Endothelial cell of umbilical vein (primary cell): ENCODE results near the gene CRYBG3.

Experiments used
- EZH2 ChIP-seq: IDR thresholded peaks from 2 replicates; pipeline ENCODE4 v1.6.1; 2012; ENCODE audit warnings: borderline replicate concordance, low read depth, mild to moderate bottlenecking, moderate library complexity, low read length, inconsistent platforms; ENCODE audit not compliant: severe bottlenecking
- GATA2 ChIP-seq: IDR thresholded peaks from 2 replicates; pipeline ENCODE4 v1.7.0; 2011; ENCODE audit warnings: low read depth, mild to moderate bottlenecking, moderate library complexity, mixed read lengths, low read length; ENCODE audit not compliant: insufficient read length, insufficient read depth
- POLR2A ChIP-seq: IDR thresholded peaks from 2 replicates; pipeline ENCODE4 v1.6.1; 2012; ENCODE audit warnings: low read depth, mild to moderate bottlenecking, control low read depth, low read length
- POLR2AphosphoS5 ChIP-seq: IDR thresholded peaks from 2 replicates; pipeline ENCODE4 v1.6.1; 2012; ENCODE audit warnings: low read depth, mild to moderate bottlenecking, control low read depth, low read length, moderate library complexity; ENCODE audit not compliant: insufficient read depth
- TF ChIP-seq, protein P1 (sequence below), 2 donors: IDR thresholded peaks; 1 replicate in 1 of 2; 2 replicates in 1 of 2; pipeline ENCODE4 v1.5.1; 2011; ENCODE audit warnings: low read length in 2 of 2, mild to moderate bottlenecking in 2 of 2, moderate library complexity in 2 of 2, control low read depth in 1 of 2, inconsistent platforms in 1 of 2, low read depth in 1 of 2; ENCODE audit not compliant: insufficient read depth in 1 of 2; ENCODE audit errors: extremely low read depth in 1 of 2

DNA sequence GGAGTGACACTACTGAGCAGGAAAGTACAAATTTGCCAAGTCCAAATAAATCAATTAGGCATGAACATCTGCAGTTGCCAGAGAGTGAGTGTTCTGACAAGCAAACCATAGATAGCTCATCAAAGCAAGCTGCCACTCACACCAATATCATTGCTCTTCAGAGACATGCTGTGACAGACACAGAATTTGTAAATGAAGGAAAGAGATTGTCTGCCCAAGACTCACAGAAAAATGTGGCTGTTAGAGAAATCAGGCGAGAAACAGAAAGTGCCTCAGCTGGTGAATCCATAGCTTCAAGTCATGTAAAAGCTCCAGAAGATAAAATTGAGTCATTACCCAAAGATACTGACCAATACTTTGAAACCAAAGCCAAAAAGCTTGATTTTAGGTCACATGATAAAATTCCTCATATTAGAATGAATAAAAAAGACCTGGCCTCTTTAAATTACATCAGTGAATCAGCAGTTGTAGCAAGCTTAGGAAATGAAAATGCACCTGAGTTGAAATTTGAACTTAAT, 50.8 kb downstream of the CRYBG3 start:
- TF ChIP-seq, protein P1, sequence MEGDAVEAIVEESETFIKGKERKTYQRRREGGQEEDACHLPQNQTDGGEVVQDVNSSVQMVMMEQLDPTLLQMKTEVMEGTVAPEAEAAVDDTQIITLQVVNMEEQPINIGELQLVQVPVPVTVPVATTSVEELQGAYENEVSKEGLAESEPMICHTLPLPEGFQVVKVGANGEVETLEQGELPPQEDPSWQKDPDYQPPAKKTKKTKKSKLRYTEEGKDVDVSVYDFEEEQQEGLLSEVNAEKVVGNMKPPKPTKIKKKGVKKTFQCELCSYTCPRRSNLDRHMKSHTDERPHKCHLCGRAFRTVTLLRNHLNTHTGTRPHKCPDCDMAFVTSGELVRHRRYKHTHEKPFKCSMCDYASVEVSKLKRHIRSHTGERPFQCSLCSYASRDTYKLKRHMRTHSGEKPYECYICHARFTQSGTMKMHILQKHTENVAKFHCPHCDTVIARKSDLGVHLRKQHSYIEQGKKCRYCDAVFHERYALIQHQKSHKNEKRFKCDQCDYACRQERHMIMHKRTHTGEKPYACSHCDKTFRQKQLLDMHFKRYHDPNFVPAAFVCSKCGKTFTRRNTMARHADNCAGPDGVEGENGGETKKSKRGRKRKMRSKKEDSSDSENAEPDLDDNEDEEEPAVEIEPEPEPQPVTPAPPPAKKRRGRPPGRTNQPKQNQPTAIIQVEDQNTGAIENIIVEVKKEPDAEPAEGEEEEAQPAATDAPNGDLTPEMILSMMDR (IDR thresholded peaks at IDR 0.05; ENCODE audit: extremely low read depth in 1 of 2, insufficient read depth in 1 of 2, low read depth in 1 of 2, low read length in 2 of 2) = no peak
- TF ChIP-seq GATA2 (no peak), POLR2A (no peak), EZH2 (no peak), POLR2AphosphoS5 (no peak)
